SK-N-SH treated with all-trans-retinoic acid at 6 μM for 48 hours (cell line): ENCODE data around the gene CCNI2.

ENCODE experiments used
- ATAC-seq: fragments of 200-7000 bp; cut with Tn5 transposase; 3 replicates; pipeline ENCODE4 v1.9.1; 2020; ENCODE audit warnings: mild to moderate bottlenecking, moderate library complexity
- ARNTL ChIP-seq: fragments of 450-650 bp; formaldehyde crosslinking; IDR thresholded peaks from 2 replicates; pipeline ENCODE4 v1.5.0; 2020; ENCODE audit warnings: low read depth, mild to moderate bottlenecking, moderate library complexity, borderline replicate concordance
- BACH2 ChIP-seq: fragments of 250-450 bp; sonication (Bioruptor Pico); IDR thresholded peaks from 2 replicates; pipeline ENCODE4 v1.9.0; 2021; ENCODE audit warnings: mild to moderate bottlenecking, borderline replicate concordance
- CREB5 ChIP-seq: fragments of 250-450 bp; sonication (Bioruptor Pico); IDR thresholded peaks from 2 replicates; pipeline ENCODE4 v1.5.1; 2020; ENCODE audit warnings: low read depth, mild to moderate bottlenecking, moderate library complexity
- CSDC2 ChIP-seq: fragments of 250-450 bp; sonication (Bioruptor Pico); IDR thresholded peaks from 2 replicates; pipeline ENCODE4 v1.5.0; 2020; ENCODE audit warnings: mild to moderate bottlenecking, moderate library complexity
- ESRRG ChIP-seq: fragments of 250-450 bp; sonication (Bioruptor Pico); IDR thresholded peaks from 2 replicates; pipeline ENCODE4 v1.6.1; 2021; ENCODE audit warnings: mild to moderate bottlenecking
- GLIS3 ChIP-seq: fragments of 250-450 bp; sonication (Bioruptor Pico); IDR thresholded peaks from 2 replicates; pipeline ENCODE4 v1.5.0; 2020; ENCODE audit warnings: mild to moderate bottlenecking, moderate library complexity
- ISL1 ChIP-seq: fragments of 250-450 bp; sonication (Bioruptor Pico); IDR thresholded peaks from 2 replicates; pipeline ENCODE4 v2.1.2; 2022; ENCODE audit warnings: mild to moderate bottlenecking, moderate library complexity
- OSR1 ChIP-seq: fragments of 250-450 bp; sonication (Bioruptor Pico); IDR thresholded peaks from 2 replicates; pipeline ENCODE4 v1.8.0; 2022; ENCODE audit warnings: moderate library complexity, mild to moderate bottlenecking, inconsistent platforms
- PPARA ChIP-seq: fragments of 250-450 bp; sonication (Bioruptor Pico); IDR thresholded peaks from 2 replicates; pipeline ENCODE4 v1.5.0; 2020; ENCODE audit warnings: mild to moderate bottlenecking, borderline replicate concordance
- RARB ChIP-seq: fragments of 250-450 bp; sonication (Bioruptor Pico); IDR thresholded peaks from 2 replicates; pipeline ENCODE4 v1.8.0; 2021; ENCODE audit warnings: mild to moderate bottlenecking, moderate library complexity
- SNAI2 ChIP-seq: fragments of 250-450 bp; sonication (Bioruptor Pico); IDR thresholded peaks from 2 replicates; pipeline ENCODE4 v1.5.0; 2020; ENCODE audit warnings: mild to moderate bottlenecking, moderate library complexity
- TCF4 ChIP-seq: fragments of 250-450 bp; sonication (Bioruptor Pico); IDR thresholded peaks from 2 replicates; pipeline ENCODE4 v1.8.0; 2021; ENCODE audit warnings: mild to moderate bottlenecking, moderate library complexity, borderline replicate concordance
- TOX ChIP-seq: fragments of 250-450 bp; sonication (Bioruptor Pico); IDR thresholded peaks from 2 replicates; pipeline ENCODE4 v1.8.0; 2021; ENCODE audit warnings: mild to moderate bottlenecking, moderate library complexity, borderline replicate concordance
- TSHZ2 ChIP-seq: fragments of 250-450 bp; sonication (Bioruptor Pico); IDR thresholded peaks from 2 replicates; pipeline ENCODE4 v1.5.0; 2020; ENCODE audit warnings: mild to moderate bottlenecking, moderate library complexity
- ZC3H10 ChIP-seq: fragments of 250-450 bp; sonication (Bioruptor Pico); IDR thresholded peaks from 2 replicates; pipeline ENCODE4 v1.5.1; 2021; ENCODE audit warnings: mild to moderate bottlenecking, moderate library complexity
- ZFP3 ChIP-seq: fragments of 250-450 bp; sonication (Bioruptor Pico); IDR thresholded peaks from 2 replicates; pipeline ENCODE4 v1.5.0; 2020; ENCODE audit warnings: mild to moderate bottlenecking, moderate library complexity
- ZFP30 ChIP-seq: fragments of 450-650 bp; formaldehyde crosslinking; IDR thresholded peaks from 2 replicates; pipeline ENCODE4 v1.5.0; 2022; ENCODE audit warnings: mild to moderate bottlenecking, moderate library complexity
- ZNF565 ChIP-seq: fragments of 450-650 bp; formaldehyde crosslinking; conservative IDR thresholded peaks from 2 replicates; pipeline ENCODE4 v1.5.0; 2020; ENCODE audit warnings: low read depth, mild to moderate bottlenecking, moderate library complexity
- ZNF70 ChIP-seq: fragments of 450-650 bp; formaldehyde crosslinking; IDR thresholded peaks from 2 replicates; pipeline ENCODE4 v1.5.0; 2020; ENCODE audit warnings: mild to moderate bottlenecking, moderate library complexity
- TF ChIP-seq, protein P1 (sequence below): fragments of 250-450 bp; sonication (Bioruptor Pico); IDR thresholded peaks from 2 replicates; pipeline ENCODE4 v1.8.0; 2021; ENCODE audit warnings: low read depth, mild to moderate bottlenecking, moderate library complexity, borderline replicate concordance
- TF ChIP-seq, protein P2 (sequence below): fragments of 250-450 bp; sonication (Bioruptor Pico); IDR thresholded peaks from 2 replicates; pipeline ENCODE4 v1.5.1; 2021; ENCODE audit warnings: mild to moderate bottlenecking, moderate library complexity

CCNI2 gene

GRCh38 chr5:132760049-132760420 lies 12.8 kb downstream of the CCNI2 start:
- no peak for TF ChIP-seq RARB
- TF ChIP-seq ARNTL, result no peak
- no peak for TF ChIP-seq TSHZ2 (CRISPR knock-in tag)
- TF ChIP-seq, protein P1, sequence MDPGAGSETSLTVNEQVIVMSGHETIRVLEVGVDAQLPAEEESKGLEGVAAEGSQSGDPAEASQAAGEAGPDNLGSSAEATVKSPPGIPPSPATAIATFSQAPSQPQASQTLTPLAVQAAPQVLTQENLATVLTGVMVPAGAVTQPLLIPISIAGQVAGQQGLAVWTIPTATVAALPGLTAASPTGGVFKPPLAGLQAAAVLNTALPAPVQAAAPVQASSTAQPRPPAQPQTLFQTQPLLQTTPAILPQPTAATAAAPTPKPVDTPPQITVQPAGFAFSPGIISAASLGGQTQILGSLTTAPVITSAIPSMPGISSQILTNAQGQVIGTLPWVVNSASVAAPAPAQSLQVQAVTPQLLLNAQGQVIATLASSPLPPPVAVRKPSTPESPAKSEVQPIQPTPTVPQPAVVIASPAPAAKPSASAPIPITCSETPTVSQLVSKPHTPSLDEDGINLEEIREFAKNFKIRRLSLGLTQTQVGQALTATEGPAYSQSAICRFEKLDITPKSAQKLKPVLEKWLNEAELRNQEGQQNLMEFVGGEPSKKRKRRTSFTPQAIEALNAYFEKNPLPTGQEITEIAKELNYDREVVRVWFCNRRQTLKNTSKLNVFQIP (CRISPR knock-in tag), result no peak
- no peak for TF ChIP-seq SNAI2
- TF ChIP-seq TOX (CRISPR knock-in tag), result no peak
- no peak for TF ChIP-seq GLIS3 (CRISPR knock-in tag)
- no peak for TF ChIP-seq TCF4 (CRISPR knock-in tag)
- no peak for TF ChIP-seq ZNF70
- no peak for TF ChIP-seq ZNF565 (CRISPR knock-in tag)
- ATAC-seq, result no peak

GRCh38 chr5:132760601-132761317 lies 13.5 kb downstream of the CCNI2 start:
- ATAC-seq, result no peak
- no peak for TF ChIP-seq TOX (CRISPR knock-in tag)
- no peak for TF ChIP-seq ZNF70
- no peak for TF ChIP-seq PPARA
- TF ChIP-seq, all 23 proteins: peak for 0

DNA sequence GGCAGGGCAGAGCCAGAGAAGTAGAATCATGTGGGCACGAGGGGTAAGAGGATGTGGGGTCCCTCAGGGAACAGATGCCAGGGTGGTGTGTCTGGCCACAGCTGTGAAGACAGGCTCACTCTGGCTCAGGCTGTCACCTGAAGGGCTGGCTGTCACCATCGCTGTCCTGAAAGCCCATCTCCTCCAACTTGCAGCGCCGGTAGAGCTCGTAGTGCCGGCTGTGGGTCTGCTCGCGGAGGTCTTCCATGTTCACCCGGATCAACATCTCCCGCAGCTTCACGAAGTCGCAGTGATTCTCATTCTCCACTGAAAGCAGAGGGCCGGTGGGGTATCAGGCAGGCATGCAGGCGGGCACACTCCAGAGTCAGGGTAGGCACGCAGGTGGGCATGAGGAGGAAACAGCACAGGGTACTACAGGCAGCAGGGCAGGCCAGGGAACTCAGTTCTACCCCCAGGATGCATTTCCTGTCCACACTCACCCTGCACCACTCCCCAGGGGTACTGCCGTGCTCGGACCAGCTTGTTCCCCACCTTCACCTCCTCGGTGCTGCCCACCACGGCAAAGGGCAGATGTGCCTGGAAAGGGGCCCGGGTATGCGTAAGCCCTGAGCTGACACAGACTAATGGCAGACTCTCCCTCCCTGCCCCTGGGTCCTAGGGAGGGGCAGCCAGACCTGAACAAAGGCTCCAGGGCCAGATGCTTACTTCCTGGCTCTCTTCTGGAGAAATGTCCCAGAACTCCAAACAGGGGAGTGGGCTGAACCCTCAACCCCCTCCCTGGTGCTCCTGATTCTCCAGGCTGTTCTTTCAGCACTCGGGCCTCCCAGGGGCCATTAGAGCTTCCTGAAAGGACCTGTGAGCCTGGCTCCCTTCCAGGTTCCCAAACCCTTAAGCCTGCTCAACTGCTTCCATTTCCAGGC lies 14.4 kb downstream of the CCNI2 start:
- TF ChIP-seq ZFP3 (CRISPR knock-in tag), result no peak
- no peak for TF ChIP-seq ESRRG (CRISPR knock-in tag)
- no peak for TF ChIP-seq ISL1 (CRISPR knock-in tag)
- no peak for TF ChIP-seq ZFP30
- TF ChIP-seq CREB5, result no peak
- no peak for TF ChIP-seq SNAI2
- no peak for TF ChIP-seq TCF4 (CRISPR knock-in tag)
- no peak for TF ChIP-seq ZNF565 (CRISPR knock-in tag)
- no peak for TF ChIP-seq RARB
- no peak for TF ChIP-seq BACH2
- TF ChIP-seq, protein P1 (CRISPR knock-in tag), result no peak
- no peak for TF ChIP-seq CSDC2
- no peak for TF ChIP-seq ZC3H10
- TF ChIP-seq OSR1 (CRISPR knock-in tag), result no peak
- no peak for TF ChIP-seq ZNF70
- no peak for TF ChIP-seq TSHZ2 (CRISPR knock-in tag)
- no peak for TF ChIP-seq TOX (CRISPR knock-in tag)
- no peak for TF ChIP-seq PPARA
- TF ChIP-seq, protein P2, sequence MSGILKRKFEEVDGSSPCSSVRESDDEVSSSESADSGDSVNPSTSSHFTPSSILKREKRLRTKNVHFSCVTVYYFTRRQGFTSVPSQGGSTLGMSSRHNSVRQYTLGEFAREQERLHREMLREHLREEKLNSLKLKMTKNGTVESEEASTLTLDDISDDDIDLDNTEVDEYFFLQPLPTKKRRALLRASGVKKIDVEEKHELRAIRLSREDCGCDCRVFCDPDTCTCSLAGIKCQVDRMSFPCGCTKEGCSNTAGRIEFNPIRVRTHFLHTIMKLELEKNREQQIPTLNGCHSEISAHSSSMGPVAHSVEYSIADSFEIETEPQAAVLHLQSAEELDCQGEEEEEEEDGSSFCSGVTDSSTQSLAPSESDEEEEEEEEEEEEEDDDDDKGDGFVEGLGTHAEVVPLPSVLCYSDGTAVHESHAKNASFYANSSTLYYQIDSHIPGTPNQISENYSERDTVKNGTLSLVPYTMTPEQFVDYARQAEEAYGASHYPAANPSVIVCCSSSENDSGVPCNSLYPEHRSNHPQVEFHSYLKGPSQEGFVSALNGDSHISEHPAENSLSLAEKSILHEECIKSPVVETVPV, result no peak
- no peak for ATAC-seq
